Muscle layer of duodenum (tissue), 2 donors: Measurements from ENCODE around the gene CNTN5.
"Not testable (repeated sequence)": the region's sequence is repeated elsewhere in the genome, so short reads cannot be mapped to it uniquely, and the experiment has no call there.

Source experiments
- H3K27ac ChIP-seq: one replicate; pipeline ENCODE4 v1.7.0; 2013; ENCODE audit warnings: mild to moderate bottlenecking, low read length
- H3K27me3 ChIP-seq: one replicate; pipeline ENCODE4 v1.7.0; 2013; ENCODE audit warnings: low read depth, mild to moderate bottlenecking, control low read depth, low read length
- H3K36me3 ChIP-seq, 2 donors: one replicate each; pipeline ENCODE4 v1.7.0; 2013; ENCODE audit warnings: low read length in 2 of 2, control low read depth in 1 of 2, mild to moderate bottlenecking in 1 of 2; ENCODE audit not compliant: insufficient read depth in 2 of 2, control insufficient read depth in 1 of 2
- H3K4me1 ChIP-seq, 2 donors: one replicate each; pipeline ENCODE4 v1.7.0; 2013; ENCODE audit warnings: low read length in 2 of 2, mild to moderate bottlenecking in 2 of 2, control low read depth in 1 of 2, moderate library complexity in 1 of 2; ENCODE audit not compliant: insufficient read depth in 2 of 2, control insufficient read depth in 1 of 2
- H3K4me3 ChIP-seq, 2 donors: one replicate each; pipeline ENCODE4 v1.7.0; 2013; ENCODE audit warnings: low read length in 2 of 2, low read depth in 1 of 2, mild to moderate bottlenecking in 1 of 2
- H3K9me3 ChIP-seq, 2 donors: one replicate each; pipeline ENCODE4 v1.7.0; 2013; ENCODE audit warnings: low read length in 2 of 2, control low read depth in 1 of 2, mild to moderate bottlenecking in 1 of 2; ENCODE audit not compliant: control insufficient read depth in 1 of 2
- donor health status: healthy.

Gene CNTN5

DNA sequence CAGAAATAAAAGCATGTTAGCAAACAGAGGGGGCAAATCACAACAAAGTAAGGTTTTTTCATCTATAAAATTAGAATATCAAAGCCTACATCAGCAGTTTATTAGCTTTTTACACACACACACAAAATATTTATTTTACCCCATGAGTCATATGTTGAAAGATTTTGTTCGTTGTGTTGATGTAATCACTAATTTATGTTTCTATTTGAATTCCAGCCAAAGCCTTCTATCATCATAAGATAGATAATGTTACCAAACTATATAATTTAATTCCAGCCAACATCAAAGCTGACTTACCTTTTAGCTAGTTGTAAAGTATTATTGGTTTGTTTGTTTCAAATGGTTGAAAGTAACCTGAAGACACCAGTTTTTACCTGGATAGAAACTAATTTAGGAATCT, 1208.3 kb downstream of the CNTN5 start:
- no peaks in the 10 kb centered on the region for H3K9me3 ChIP-seq
- no peaks in the 10 kb centered on the region for H3K4me1 ChIP-seq
- no peak overlapping the region for H3K27ac ChIP-seq
- H3K27me3 ChIP-seq = no peaks in the 10 kb centered on the region
- H3K4me3 ChIP-seq = no peak overlapping the region
- H3K36me3 ChIP-seq = no peaks in the 10 kb centered on the region

DNA sequence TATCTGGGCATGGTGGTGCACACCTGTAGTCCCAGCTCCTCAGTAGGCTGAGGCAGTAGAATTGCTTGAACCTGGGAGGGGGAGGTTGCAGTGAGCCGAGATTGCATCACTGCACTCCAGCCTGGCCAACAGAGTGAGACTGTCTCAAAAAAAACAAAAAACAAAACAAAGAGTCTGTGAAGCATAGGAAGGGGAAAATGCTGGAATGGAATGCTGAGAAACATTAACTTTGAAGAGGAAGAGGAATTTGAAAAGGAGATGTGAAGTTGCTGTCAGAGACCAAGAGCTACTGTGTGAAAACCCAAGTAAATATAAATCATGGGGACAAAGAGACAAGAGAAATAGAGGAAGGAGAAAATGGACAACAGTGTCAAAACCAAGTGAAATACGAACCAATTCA, 1211.3 kb downstream of the CNTN5 start:
- Histone ChIP-seq H3K4me1 (no peaks in the 10 kb centered on the region), H3K4me3 (no peak overlapping the region), H3K9me3 (no peaks in the 10 kb centered on the region), H3K27ac (no peak overlapping the region), H3K27me3 (no peaks in the 10 kb centered on the region), H3K36me3 (no peaks in the 10 kb centered on the region)

DNA sequence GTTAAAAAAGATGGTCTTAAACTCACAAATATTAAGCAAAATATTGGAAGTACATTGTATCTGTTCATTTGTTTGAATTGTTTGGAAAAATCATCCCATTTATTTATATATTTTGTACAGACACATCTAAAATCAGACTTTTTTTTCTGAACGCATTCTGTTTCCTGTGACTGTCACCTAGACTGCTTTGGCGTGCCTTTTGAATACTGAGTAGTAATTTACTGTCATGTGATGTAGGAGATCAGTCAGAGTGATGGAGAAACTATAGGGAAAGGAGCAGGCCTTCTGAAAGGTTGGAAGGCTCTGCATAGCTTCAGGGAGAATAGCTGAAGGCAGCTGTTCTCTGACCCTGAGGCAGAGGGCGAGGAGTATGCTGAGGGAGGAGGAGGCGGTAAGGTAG, 1214.3 kb downstream of the CNTN5 start:
- Histone ChIP-seq H3K4me1 (no peaks in the 10 kb centered on the region), H3K36me3 (no peaks in the 10 kb centered on the region), H3K27ac (no peak overlapping the region), H3K9me3 (no peaks in the 10 kb centered on the region), H3K4me3 (no peak overlapping the region), H3K27me3 (no peaks in the 10 kb centered on the region)

DNA sequence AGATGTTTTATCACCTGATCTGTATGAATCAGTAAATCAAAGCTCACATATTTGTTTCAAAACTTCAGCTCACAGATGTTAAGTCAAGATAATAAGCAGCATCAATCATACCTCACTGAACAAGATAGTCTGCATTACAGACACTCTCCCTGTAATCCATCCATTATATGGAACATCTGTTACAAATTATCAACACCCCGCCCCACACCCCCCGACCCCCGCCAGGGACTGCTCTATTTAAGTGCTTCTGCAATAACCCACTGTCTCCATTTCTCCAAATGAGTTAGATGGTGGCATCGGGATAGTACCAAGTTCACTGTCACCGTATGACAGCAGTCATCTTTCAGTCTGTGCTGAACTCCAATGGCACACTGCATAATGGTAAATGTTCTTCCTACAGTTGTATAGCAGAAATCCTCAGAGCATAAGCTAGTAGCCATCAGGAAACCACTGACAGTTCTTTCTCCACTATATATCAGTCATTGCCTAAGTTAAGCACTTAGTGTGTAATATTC, 1219.3 kb downstream of the CNTN5 start:
- no peak overlapping the region for H3K4me3 ChIP-seq
- no peaks in the 10 kb centered on the region for H3K36me3 ChIP-seq
- H3K27me3 ChIP-seq = no peaks in the 10 kb centered on the region
- no peaks in the 10 kb centered on the region for H3K9me3 ChIP-seq
- H3K27ac ChIP-seq = no peak overlapping the region
- H3K4me1 ChIP-seq = no peaks in the 10 kb centered on the region

DNA sequence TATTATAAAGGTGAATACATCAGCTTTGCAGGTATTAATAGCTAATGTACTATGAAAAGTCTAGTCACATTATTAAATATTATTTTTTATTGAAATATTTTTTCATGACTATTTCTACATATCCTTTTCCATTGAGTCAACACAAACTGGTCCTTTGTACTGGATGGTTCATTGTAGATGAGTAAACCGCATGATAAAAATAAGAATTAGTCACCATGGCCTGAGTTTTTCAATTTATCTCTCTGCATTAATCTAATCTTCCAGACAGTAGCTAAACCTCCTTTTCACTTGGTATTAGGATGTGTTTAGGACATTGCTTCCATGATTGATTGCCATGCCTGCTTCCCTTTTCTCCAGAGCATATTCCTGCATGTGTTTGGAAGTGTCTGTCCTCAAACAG, 1227.0 kb downstream of the CNTN5 start:
- Histone ChIP-seq H3K4me3 (no peak overlapping the region), H3K4me1 (no peaks in the 10 kb centered on the region), H3K9me3 (no peaks in the 10 kb centered on the region), H3K27me3 (no peaks in the 10 kb centered on the region), H3K36me3 (no peaks in the 10 kb centered on the region), H3K27ac (no peak overlapping the region)

DNA sequence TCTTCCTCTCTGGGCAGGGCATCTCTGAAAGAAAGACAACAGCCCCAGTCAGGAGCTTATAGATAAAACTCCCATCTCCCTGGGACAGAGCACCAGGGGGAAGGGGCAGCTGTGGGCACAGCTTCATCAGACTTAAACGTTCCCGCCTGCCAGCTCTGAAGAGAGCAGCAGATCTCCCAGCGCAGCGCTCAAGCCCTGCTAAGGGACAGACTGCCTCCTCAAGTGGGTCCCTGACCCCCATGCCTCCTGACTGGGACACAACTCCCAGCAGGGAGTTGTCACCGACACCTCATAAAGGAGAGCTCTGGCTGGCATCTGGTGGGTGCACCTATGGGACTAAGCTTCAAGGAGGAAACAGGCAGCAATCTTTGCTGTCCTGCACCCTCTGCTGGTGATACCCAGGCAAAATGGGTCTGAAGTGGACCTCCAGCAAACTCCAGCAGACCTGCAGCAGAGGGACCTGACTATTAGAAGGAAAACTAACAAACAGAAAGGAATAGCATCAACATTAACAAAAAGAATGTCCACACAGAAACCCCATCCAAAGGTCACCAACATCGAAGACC, 1236.6 kb downstream of the CNTN5 start:
- H3K4me3 ChIP-seq, H3K4me1 ChIP-seq, H3K27me3 ChIP-seq, H3K9me3 ChIP-seq, H3K36me3 ChIP-seq, H3K27ac ChIP-seq: not testable (repeated sequence)

DNA sequence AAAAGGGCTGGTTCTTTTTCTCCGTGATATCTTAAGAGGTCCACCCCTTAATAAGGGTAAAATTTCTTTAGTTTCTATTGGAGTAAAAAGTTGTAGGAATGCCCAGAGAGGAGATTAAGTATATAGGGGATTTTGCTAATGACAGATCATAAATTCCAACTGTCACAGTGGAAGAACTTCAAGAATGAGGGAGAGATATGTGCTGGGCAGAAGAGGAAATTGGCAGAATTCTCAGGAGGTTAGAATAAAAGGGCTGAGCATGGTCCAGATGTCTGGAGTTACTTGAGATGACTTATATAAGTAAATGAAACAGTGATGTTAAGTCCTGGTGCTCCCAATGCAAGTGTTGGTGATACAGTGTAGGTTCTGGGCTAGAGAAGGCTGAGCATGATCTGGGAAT, 1248.8 kb downstream of the CNTN5 start:
- H3K27ac ChIP-seq = no peak overlapping the region
- H3K27me3 ChIP-seq = no peaks in the 10 kb centered on the region
- H3K4me3 ChIP-seq = no peak overlapping the region
- no peaks in the 10 kb centered on the region for H3K9me3 ChIP-seq
- no peaks in the 10 kb centered on the region for H3K36me3 ChIP-seq
- H3K4me1 ChIP-seq = no peaks in the 10 kb centered on the region

DNA sequence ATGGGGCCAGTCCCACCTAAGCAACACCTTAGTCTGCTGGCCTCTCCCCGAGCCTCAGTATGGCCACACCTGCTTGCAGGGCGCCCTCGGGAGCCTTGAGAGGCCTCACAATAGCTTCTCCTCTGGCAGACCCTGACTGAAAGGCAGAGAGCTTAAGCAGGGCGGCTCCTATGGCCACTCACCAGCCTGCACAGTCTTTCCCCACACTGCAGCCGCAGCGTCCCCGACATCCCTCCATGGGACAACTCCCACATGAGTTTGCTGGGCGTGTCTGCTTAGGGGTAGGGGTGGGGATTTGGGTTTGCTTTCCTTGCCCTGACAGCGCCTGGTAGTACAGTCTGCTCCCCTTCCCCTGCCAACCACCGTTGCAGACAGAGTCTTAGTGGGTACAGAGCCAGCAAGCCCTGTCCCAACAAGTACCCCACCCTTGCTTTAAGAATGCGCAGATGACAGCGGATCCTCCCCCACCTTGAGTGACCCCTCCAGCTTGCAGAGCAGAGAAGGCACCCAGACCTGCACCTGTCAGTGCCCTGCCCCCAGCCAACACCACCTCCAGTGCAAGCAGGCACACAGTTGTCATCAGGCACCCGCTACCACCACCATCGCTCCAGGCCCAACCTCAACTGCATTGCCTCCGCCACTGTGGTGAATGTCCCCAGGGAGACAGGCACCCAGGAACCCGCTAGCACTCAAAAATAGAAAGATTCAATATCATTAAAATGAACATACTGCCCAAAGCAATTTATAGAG, 1252.5 kb downstream of the CNTN5 start:
- Histone ChIP-seq H3K27ac (no peak overlapping the region), H3K4me3 (no peak overlapping the region), H3K9me3 (no peaks in the 10 kb centered on the region), H3K36me3 (no peaks in the 10 kb centered on the region), H3K4me1 (no peaks in the 10 kb centered on the region), H3K27me3 (no peaks in the 10 kb centered on the region)

DNA sequence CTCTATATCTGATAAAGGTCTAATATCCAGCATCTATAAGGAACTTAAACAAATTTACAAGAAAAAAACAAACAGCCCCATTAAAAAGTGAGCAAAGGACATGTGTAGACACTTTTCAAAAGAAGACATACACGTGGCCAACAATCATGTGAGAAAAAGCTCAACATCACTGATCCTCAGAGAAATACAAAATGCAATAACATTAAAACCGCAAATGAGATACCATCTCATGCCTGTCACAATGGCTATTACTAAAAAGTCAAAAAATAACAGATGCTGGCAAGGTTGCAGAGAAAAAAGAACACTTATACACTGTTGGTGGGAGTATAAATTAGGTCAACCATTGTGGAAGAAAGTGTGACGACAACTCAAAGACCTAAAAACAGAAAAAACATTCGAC, 1253.7 kb downstream of the CNTN5 start:
- not testable (repeated sequence) for H3K4me3 ChIP-seq, H3K27ac ChIP-seq, H3K4me1 ChIP-seq, H3K27me3 ChIP-seq, H3K36me3 ChIP-seq, H3K9me3 ChIP-seq

DNA sequence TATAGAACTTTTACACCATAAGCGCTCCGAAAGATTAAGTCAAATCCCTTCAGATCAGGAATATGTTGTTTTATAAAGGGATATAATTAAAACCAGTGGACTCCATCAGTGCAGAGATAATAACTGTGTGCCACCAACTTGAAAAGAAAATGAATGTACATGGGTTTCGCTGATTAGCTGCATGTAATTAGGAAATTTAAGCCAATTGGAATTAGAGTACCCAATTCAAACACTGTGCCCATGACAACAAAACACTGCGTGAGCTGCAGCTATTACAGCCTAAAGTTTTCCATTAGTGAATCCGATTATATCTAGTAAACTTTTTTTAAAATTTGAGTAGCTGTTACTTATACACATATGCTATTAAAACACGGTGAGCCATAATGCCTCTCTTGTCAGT, 1274.0 kb downstream of the CNTN5 start:
- Histone ChIP-seq H3K27me3 (no peaks in the 10 kb centered on the region), H3K9me3 (no peaks in the 10 kb centered on the region), H3K36me3 (no peaks in the 10 kb centered on the region), H3K4me1 (no peaks in the 10 kb centered on the region), H3K4me3 (no peak overlapping the region), H3K27ac (no peak overlapping the region)

DNA sequence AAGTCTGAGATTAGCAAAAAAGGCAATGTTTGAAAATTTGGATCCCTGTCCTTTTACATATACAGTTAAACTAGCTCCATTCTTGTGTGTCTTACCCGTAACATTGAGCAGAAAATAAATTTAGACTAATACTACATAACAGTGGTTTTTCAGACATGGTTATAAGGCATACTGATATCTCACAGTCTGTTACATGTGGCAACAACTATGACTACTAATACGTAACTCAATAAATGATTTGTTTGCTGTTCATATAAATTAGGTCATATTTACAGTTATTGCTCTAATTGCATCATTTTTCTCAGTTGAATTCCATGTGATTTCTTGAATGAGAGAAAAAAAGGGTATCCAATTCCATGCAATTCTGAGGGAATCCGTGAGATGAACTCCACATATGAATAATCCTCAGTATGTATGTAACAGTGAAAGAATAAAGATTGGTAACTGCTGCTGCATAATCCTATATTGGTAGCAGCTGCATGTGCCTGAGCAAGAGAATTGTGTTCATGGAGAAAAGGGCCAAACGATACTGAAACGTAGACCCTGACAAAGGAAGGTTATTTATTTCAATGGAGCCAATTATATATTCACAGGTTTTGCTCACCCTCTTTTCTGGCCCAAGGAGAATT, 1275.4 kb downstream of the CNTN5 start:
- Histone ChIP-seq H3K9me3 (no peaks in the 10 kb centered on the region), H3K27me3 (no peaks in the 10 kb centered on the region), H3K4me1 (no peaks in the 10 kb centered on the region), H3K36me3 (no peaks in the 10 kb centered on the region), H3K4me3 (no peak overlapping the region), H3K27ac (no peak overlapping the region)
